ENCODE data around the gene GCAT. TPM values are rescaled to one million over a fixed set of nuclear protein-coding genes. Genes with fewer than 3 reads are reported as not detected.

Gene GCAT
- total RNA-seq, 1 experiment from 2014 or later, result 32.3 TPM

DNA sequence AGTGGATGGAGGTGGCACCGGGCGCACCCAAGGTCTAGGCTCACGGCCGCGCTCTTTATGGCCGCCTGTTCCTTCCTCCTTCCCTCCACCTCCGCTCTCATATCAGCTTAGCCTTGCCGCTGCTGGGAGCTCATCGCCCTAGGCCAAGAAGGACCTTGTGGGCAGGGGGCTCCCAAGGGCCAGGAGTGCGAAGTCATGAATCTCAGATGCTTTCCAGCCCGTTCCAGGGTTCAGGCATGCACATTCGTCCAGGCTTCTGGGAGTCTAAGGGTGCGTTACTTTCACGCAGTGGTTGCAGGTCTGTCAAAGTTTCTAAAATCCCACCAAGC lies 11.3 kb downstream of the GCAT start:
- no peaks in the 10 kb centered on the region for H3K36me3 ChIP-seq (ENCODE audit: low read depth)
- H3K27ac ChIP-seq, result no peak overlapping the region
- H2AFZ ChIP-seq, result no peak overlapping the region
- H4K20me1 ChIP-seq (ENCODE audit: insufficient read depth), result no peaks in the 10 kb centered on the region
- H3K4me1 ChIP-seq (replicated peaks; ENCODE audit: insufficient read depth), result peaks cover 5% of the 10 kb centered on the region
- no peaks in the 10 kb centered on the region for H3K27me3 ChIP-seq (ENCODE audit: insufficient read depth, low read depth)
- H3K4me2 ChIP-seq, result no peak overlapping the region
- no peak overlapping the region for H3K4me3 ChIP-seq
- no peaks in the 10 kb centered on the region for H3K9me3 ChIP-seq (ENCODE audit: insufficient read depth, low read depth)
- no peaks in the 10 kb centered on the region for H3K79me2 ChIP-seq (ENCODE audit: low read depth)
- no peaks in the 10 kb centered on the region for H3K9me2 ChIP-seq (ENCODE audit: insufficient read depth)
- ChIA-PET CTCF (interaction anchor here (0.6 to 3.2 kb wide), 3 partner anchors 44 to 75 kb away, joined by 3 to 22 read pairs (median 3); no protein-coding TSS in a partner anchor), POLR2A (ENCODE audit: unreplicated experiment) (interaction anchor here (0.5 to 0.6 kb wide), 3 partner anchors 12 to 136 kb away, joined by 3 to 14 read pairs (median 4); partner anchors contain the start of gene GCAT)
- intact Hi-C loops (cut with micrococcal nuclease; ENCODE audit: unreplicated experiment), result loop anchor here (5.0 kb wide), 1 partner anchor 223 kb away; no protein-coding TSS in a partner anchor
- BruUV-seq (replicated peaks), result no TSS peak
- no peak for DNase-seq
- H3F3A ChIP-seq (ENCODE audit: insufficient read depth, low read depth), result peaks cover 15% of the 10 kb centered on the region; the same call in 1 of the 2 replicates
- TF ChIP-seq, protein P1, sequence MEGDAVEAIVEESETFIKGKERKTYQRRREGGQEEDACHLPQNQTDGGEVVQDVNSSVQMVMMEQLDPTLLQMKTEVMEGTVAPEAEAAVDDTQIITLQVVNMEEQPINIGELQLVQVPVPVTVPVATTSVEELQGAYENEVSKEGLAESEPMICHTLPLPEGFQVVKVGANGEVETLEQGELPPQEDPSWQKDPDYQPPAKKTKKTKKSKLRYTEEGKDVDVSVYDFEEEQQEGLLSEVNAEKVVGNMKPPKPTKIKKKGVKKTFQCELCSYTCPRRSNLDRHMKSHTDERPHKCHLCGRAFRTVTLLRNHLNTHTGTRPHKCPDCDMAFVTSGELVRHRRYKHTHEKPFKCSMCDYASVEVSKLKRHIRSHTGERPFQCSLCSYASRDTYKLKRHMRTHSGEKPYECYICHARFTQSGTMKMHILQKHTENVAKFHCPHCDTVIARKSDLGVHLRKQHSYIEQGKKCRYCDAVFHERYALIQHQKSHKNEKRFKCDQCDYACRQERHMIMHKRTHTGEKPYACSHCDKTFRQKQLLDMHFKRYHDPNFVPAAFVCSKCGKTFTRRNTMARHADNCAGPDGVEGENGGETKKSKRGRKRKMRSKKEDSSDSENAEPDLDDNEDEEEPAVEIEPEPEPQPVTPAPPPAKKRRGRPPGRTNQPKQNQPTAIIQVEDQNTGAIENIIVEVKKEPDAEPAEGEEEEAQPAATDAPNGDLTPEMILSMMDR (conservative IDR thresholded peaks at IDR 0.05), result no peak
- no peak for TF ChIP-seq EZH2 (IDR thresholded peaks at IDR 0.05; ENCODE audit: low read depth)

DNA sequence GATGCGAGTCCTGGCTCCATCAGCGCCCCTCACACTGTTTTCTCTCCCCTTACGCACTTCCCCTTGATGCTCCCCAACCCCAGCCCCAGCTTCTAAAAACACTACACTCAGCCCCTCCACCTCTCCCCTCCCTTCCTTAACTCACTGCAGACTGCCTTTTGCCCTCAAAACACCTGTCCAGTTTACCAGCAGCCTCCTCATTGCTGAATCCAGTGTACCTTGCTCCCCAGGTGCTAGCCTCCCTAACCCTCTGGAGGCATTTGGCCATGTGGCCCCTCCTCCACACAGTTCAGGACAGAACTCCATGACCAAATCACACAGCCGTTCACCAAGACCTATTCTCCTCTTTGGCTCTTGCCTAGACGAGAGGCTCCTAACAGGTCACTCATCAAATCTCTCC lies 12.6 kb downstream of the GCAT start:
- Histone ChIP-seq H2AFZ (no peak overlapping the region), H3K79me2 (ENCODE audit: low read depth) (no peaks in the 10 kb centered on the region), H3F3A (ENCODE audit: insufficient read depth, low read depth) (peaks cover 15% of the 10 kb centered on the region; the same call in 1 of the 2 replicates), H3K9me3 (ENCODE audit: insufficient read depth, low read depth) (no peaks in the 10 kb centered on the region), H3K4me1 (replicated peaks; ENCODE audit: insufficient read depth) (peaks cover 5% of the 10 kb centered on the region), H4K20me1 (ENCODE audit: insufficient read depth) (no peaks in the 10 kb centered on the region), H3K27me3 (ENCODE audit: insufficient read depth, low read depth) (no peaks in the 10 kb centered on the region), H3K36me3 (ENCODE audit: low read depth) (no peaks in the 10 kb centered on the region), H3K4me2 (no peak overlapping the region), H3K4me3 (no peak overlapping the region), H3K27ac (no peak overlapping the region), H3K9me2 (ENCODE audit: insufficient read depth) (no peaks in the 10 kb centered on the region)
- ChIA-PET CTCF (interaction anchor here (0.7 kb wide), 3 partner anchors 17 to 190 kb away, joined by 4 to 9 read pairs (median 6); no protein-coding TSS in a partner anchor), POLR2A (ENCODE audit: unreplicated experiment) (no interaction called here)
- TF ChIP-seq EZH2 (IDR thresholded peaks at IDR 0.05; ENCODE audit: low read depth), result no peak
- TF ChIP-seq, protein P1 (conservative IDR thresholded peaks at IDR 0.05), result no peak
- intact Hi-C loops (cut with micrococcal nuclease; ENCODE audit: unreplicated experiment), result no loop called here
- BruUV-seq (replicated peaks), result no TSS peak
- no peak for DNase-seq

DNA sequence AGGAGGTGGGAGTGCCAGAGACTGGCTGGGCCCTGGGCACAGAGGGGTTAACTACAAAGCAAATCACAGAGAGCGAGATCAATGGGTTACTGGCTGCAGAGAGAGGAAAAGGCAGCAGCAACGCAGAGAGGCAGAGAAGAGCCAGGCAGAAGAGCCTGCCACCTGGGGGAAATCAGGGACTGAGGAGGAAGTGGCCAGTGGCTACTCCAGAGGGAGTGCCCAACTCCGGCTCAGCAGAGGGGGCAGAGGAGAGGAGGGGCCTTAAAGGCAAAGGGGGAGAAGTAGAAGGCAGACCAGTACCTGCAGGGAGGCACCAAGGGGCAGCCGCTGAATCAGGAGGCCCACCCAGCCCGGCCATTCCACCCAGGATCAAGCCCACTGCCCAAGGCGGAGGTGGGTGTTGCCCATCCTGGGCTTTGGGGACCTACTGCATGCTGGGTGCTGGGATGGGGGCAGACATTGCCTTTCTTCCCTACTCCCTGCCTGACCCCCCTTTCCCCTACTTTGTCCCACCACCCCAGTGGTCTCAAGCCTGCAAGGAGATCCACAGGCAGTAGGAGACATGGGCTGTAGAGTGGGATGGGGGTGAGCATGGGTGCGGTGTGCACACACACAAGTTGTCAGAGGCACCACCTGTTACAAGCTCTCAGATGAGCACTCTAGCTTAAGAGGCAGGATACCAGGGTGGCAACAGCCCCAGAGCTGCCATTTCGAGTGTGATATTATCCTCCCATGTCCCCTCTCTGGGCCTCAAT lies 14.5 kb downstream of the GCAT start:
- no peak for TF ChIP-seq EZH2 (IDR thresholded peaks at IDR 0.05; ENCODE audit: low read depth)
- TF ChIP-seq, protein P1 (conservative IDR thresholded peaks at IDR 0.05), result no peak
- intact Hi-C loops (cut with micrococcal nuclease; ENCODE audit: unreplicated experiment), result no loop called here
- H3K9me2 ChIP-seq (ENCODE audit: insufficient read depth), result no peaks in the 10 kb centered on the region
- POLR2A ChIA-PET (ENCODE audit: unreplicated experiment), result interaction anchor here (0.7 kb wide), 1 partner anchor 22 kb away, joined by 3 read pairs; the partner anchor contains the start of gene ANKRD54
- DNase-seq, result no peak
- H3K4me1 ChIP-seq (replicated peaks; ENCODE audit: insufficient read depth), result peaks cover 5% of the 10 kb centered on the region
- no peak overlapping the region for H2AFZ ChIP-seq
- no peaks in the 10 kb centered on the region for H3K79me2 ChIP-seq (ENCODE audit: low read depth)
- no peaks in the 10 kb centered on the region for H3K9me3 ChIP-seq (ENCODE audit: insufficient read depth, low read depth)
- H3F3A ChIP-seq (ENCODE audit: insufficient read depth, low read depth), result peaks cover 22% of the 10 kb centered on the region
- CTCF ChIA-PET, result interaction anchor here (0.7 kb wide), 1 partner anchor 1321 kb away, joined by 6 read pairs; no protein-coding TSS in a partner anchor
- no peak overlapping the region for H3K4me3 ChIP-seq
- no TSS peak for BruUV-seq (replicated peaks)
- no peaks in the 10 kb centered on the region for H3K27me3 ChIP-seq (ENCODE audit: insufficient read depth, low read depth)
- H3K27ac ChIP-seq, result no peak overlapping the region
- H3K36me3 ChIP-seq (ENCODE audit: low read depth), result no peaks in the 10 kb centered on the region
- no peaks in the 10 kb centered on the region for H4K20me1 ChIP-seq (ENCODE audit: insufficient read depth)
- no peak overlapping the region for H3K4me2 ChIP-seq

Measured in PC-9 (cell line).